K562 (cell line): ENCODE measurements around the gene ACVR2B. TPM values are rescaled to one million over a fixed set of nuclear protein-coding genes. Genes with fewer than 3 reads are reported as not detected.

ENCODE experiments used
- ATF7 ChIP-seq: fragments of 450-650 bp; IDR thresholded peaks from 2 replicates; pipeline ENCODE4 v1.7.1; 2014; ENCODE audit warnings: mild to moderate bottlenecking, moderate library complexity
- BCOR ChIP-seq: fragments of 450-650 bp; IDR thresholded peaks from 2 replicates; pipeline ENCODE4 v1.6.1; 2016
- CBFA2T3 ChIP-seq: fragments of 450-650 bp; IDR thresholded peaks from 2 replicates; pipeline ENCODE4 v1.6.1; 2017
- DACH1 ChIP-seq: fragments of 450-650 bp; IDR thresholded peaks from 2 replicates; pipeline ENCODE4 v1.6.1; 2018; ENCODE audit not compliant: partially characterized antibody
- EGR1 ChIP-seq: fragments of 450-650 bp; conservative IDR thresholded peaks from 2 replicates; pipeline ENCODE4 v1.6.1; 2017; ENCODE audit warnings: mild to moderate bottlenecking
- EWSR1 ChIP-seq: fragments of 450-650 bp; IDR thresholded peaks from 2 replicates; pipeline ENCODE4 v1.6.1; 2018; ENCODE audit warnings: borderline replicate concordance, mild to moderate bottlenecking, low read depth, moderate library complexity; ENCODE audit not compliant: partially characterized antibody
- FOXK2 ChIP-seq, 2 experiments: fragments of 450-650 bp; IDR thresholded peaks in 1 of 2; conservative IDR thresholded peaks in 1 of 2; 2 replicates each; pipeline ENCODE4 v1.6.1; 2016; ENCODE audit warnings: low read depth in 2 of 2, mild to moderate bottlenecking in 1 of 2
- HDAC2 ChIP-seq: fragments of 450-650 bp; IDR thresholded peaks from 2 replicates; pipeline ENCODE4 v1.6.1; 2016; ENCODE audit warnings: mild to moderate bottlenecking
- MYNN ChIP-seq, 2 experiments: sonication (generic); formaldehyde crosslinking in 1 of 2; IDR thresholded peaks; 2 replicates each; pipeline versions ENCODE4 v1.5.0 to v1.6.1; 2016 to 2020; ENCODE audit warnings: antibody characterized with exemption in 1 of 2, missing genetic modification reagents in 1 of 2
- RAD51 ChIP-seq: fragments of 450-650 bp; IDR thresholded peaks from 2 replicates; pipeline ENCODE4 v1.7.1; 2016; ENCODE audit warnings: low read depth, mild to moderate bottlenecking, borderline replicate concordance
- STAG1 ChIP-seq: sonication (generic); formaldehyde crosslinking; IDR thresholded peaks from 2 replicates; pipeline ENCODE4 v1.5.0; 2020; ENCODE audit warnings: missing genetic modification reagents, borderline replicate concordance
- ZFP1 ChIP-seq: fragments of 450-650 bp; formaldehyde crosslinking; IDR thresholded peaks from 2 replicates; pipeline ENCODE4 v1.4.0; 2020; ENCODE audit warnings: mild to moderate bottlenecking, mixed read lengths
- ZNF197 ChIP-seq: fragments of 200-800 bp; sonication (Bioruptor generic); IDR thresholded peaks from 2 replicates; pipeline ENCODE4 v1.6.1; 2016; ENCODE audit warnings: low read depth, missing genetic modification characterization, missing compliant biosample characterization
- polyA plus RNA-seq, 8 experiments: library from polyadenylated mRNA; depleted of rRNA in 4 of 8; stranded (reverse) in 5 of 8; unstranded in 3 of 8; fragments of >200 nt; fragmentation: Nextera tagmentation in 2 of 8; fragmentation: Illumina TruSeq in 1 of 8; extraction: Ambion mirVana in 2 of 8; extraction: Trizol in 1 of 8; gene quantifications; 2 replicates each; pipeline versions ENCODE4 v1.2.1 to v1.2.3, GENCODE V29; 2011 to 2014; ENCODE audit warnings: inconsistent platforms in 1 of 8, missing spikeins in 1 of 8
- total RNA-seq, 7 experiments: library from RNA; depleted of rRNA in 6 of 7; stranded (reverse); fragments of >200 nt in 6 of 7; fragmentation: Illumina TruSeq in 2 of 7; extraction: Trizol in 2 of 7; gene quantifications; 2 replicates each; pipeline versions ENCODE4 v1.2.1 to v1.2.3, GENCODE V29; 2011 to 2021; ENCODE audit warnings: low replicate concordance in 1 of 7
- TF ChIP-seq, protein P1 (sequence below): fragments of 200-800 bp; sonication (Bioruptor generic); IDR thresholded peaks from 2 replicates; pipeline ENCODE4 v1.6.1; 2016; ENCODE audit warnings: missing genetic modification characterization, missing compliant biosample characterization
- TF ChIP-seq, protein P2 (sequence below): fragments of 450-650 bp; formaldehyde crosslinking; IDR thresholded peaks from 2 replicates; pipeline ENCODE4 v1.4.0; 2020; ENCODE audit warnings: mild to moderate bottlenecking, moderate library complexity

Gene ACVR2B
- total and polyA plus RNA-seq, 9 of the 15 experiments (the other 6 are each of a cell fraction or from before 2014, with no cell fraction given): 1.8 to 23.7 (median 7.1) TPM

DNA sequence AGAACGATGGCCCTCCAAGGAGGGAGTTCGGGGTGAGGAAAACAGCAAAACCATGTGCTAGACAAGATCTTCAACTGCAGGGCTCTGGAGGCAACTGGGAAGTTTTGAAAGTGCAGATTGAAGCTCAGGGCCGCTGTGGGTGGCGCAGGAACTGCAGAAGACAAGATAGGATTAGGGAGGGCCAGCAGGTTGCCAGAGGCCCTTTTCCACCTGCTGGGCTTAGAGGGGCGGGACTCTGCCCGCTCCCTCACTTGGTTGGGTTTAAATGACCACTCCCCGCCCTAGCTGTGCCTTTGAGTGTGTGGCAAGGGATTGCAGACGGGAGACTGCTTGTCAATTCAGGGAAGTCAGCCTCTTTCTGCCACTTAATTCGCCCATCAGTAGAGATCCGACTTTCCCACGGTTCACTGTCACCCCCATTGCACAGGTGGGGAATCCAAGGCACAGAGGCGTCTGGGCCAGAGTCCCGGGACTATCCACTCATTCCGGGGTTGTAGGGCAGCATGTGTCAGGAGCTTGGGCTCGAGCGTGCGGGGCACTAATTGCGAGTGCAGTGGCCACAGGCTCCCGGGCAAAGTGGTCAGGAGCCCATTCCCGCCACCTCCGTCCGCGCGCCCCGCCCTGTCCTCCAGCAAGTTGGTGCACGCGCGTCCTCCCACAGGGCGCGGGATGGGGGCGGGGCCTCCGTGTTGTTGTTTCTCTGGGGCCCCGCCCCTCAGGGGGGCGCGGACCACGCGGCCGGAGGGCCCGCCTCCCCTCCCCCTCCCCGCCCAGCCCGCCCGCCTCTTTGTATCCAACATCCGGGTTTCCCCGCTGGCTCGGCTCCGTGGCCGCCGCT lies at the start of gene ACVR2B (continued):
- peak; percentile 60; the same call in 1 of the 2 replicates for TF ChIP-seq HDAC2
- peak; percentile 44 for TF ChIP-seq CBFA2T3
- no peak for TF ChIP-seq DACH1
- peak; percentile 34; the same call in 1 of the 2 replicates for TF ChIP-seq ATF7
- peak; percentile 28; the same call in 1 of the 2 replicates for TF ChIP-seq EGR1
- TF ChIP-seq RAD51: 0 out of 2 replicates have a peak, but pooled peaks have one; percentile 18
- TF ChIP-seq EWSR1: no peak
- TF ChIP-seq FOXK2 (conservative IDR thresholded peaks at IDR 0.05 in 1 of 2, IDR thresholded peaks at IDR 0.05 in 1 of 2; ENCODE audit: low read depth in 2 of 2): peak; percentile 96 to 98
- 0 out of 2 replicates have a peak, but pooled peaks have one; percentile 28 for TF ChIP-seq STAG1
- peak; percentile 14; the same call in 1 of the 2 replicates for TF ChIP-seq MYNN (IDR thresholded peaks at IDR 0.05)
- no peak for TF ChIP-seq MYNN (CRISPR knock-in tag; IDR thresholded peaks at IDR 0.05)
- TF ChIP-seq, protein P1, sequence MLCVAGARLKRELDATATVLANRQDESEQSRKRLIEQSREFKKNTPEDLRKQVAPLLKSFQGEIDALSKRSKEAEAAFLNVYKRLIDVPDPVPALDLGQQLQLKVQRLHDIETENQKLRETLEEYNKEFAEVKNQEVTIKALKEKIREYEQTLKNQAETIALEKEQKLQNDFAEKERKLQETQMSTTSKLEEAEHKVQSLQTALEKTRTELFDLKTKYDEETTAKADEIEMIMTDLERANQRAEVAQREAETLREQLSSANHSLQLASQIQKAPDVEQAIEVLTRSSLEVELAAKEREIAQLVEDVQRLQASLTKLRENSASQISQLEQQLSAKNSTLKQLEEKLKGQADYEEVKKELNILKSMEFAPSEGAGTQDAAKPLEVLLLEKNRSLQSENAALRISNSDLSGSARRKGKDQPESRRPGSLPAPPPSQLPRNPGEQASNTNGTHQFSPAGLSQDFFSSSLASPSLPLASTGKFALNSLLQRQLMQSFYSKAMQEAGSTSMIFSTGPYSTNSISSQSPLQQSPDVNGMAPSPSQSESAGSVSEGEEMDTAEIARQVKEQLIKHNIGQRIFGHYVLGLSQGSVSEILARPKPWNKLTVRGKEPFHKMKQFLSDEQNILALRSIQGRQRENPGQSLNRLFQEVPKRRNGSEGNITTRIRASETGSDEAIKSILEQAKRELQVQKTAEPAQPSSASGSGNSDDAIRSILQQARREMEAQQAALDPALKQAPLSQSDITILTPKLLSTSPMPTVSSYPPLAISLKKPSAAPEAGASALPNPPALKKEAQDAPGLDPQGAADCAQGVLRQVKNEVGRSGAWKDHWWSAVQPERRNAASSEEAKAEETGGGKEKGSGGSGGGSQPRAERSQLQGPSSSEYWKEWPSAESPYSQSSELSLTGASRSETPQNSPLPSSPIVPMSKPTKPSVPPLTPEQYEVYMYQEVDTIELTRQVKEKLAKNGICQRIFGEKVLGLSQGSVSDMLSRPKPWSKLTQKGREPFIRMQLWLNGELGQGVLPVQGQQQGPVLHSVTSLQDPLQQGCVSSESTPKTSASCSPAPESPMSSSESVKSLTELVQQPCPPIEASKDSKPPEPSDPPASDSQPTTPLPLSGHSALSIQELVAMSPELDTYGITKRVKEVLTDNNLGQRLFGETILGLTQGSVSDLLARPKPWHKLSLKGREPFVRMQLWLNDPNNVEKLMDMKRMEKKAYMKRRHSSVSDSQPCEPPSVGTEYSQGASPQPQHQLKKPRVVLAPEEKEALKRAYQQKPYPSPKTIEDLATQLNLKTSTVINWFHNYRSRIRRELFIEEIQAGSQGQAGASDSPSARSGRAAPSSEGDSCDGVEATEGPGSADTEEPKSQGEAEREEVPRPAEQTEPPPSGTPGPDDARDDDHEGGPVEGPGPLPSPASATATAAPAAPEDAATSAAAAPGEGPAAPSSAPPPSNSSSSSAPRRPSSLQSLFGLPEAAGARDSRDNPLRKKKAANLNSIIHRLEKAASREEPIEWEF (CRISPR knock-in tag): no peak
- no peak for TF ChIP-seq ZFP1
- TF ChIP-seq, protein P2, sequence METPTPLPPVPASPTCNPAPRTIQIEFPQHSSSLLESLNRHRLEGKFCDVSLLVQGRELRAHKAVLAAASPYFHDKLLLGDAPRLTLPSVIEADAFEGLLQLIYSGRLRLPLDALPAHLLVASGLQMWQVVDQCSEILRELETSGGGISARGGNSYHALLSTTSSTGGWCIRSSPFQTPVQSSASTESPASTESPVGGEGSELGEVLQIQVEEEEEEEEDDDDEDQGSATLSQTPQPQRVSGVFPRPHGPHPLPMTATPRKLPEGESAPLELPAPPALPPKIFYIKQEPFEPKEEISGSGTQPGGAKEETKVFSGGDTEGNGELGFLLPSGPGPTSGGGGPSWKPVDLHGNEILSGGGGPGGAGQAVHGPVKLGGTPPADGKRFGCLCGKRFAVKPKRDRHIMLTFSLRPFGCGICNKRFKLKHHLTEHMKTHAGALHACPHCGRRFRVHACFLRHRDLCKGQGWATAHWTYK (CRISPR knock-in tag): peak; percentile 79; the same call in 1 of the 2 replicates
- TF ChIP-seq BCOR: peak; percentile 52; the same call in 1 of the 2 replicates
- 0 out of 2 replicates have a peak, but pooled peaks have one; percentile 46 for TF ChIP-seq ZNF197 (CRISPR knock-in tag)
